ENCODE results near the gene LILRB4. TPM values are rescaled to one million over a fixed set of nuclear protein-coding genes. Genes with fewer than 3 reads are reported as not detected.

The LILRB4 gene
- total and polyA plus RNA-seq, 2 of the 4 experiments (the other 2 are of a cell fraction): not detected

- H3K14ac ChIP-seq (replicated peaks; ENCODE audit: low read depth, low read length): no peak overlapping the region
- H3K4me2 ChIP-seq (ENCODE audit: low read depth, low read length): no peak overlapping the region
- dilution Hi-C loops (cut with HindIII; ENCODE audit: low sequenced_read_pairs, unreplicated experiment) (no loop called here), intact Hi-C loops (cut with micrococcal nuclease) (no loop called here), in situ Hi-C loops (cut with MboI; ENCODE audit: low sequenced_read_pairs) (no loop called here)
- no peak overlapping the region for H2BK5ac ChIP-seq (ENCODE audit: low read depth, low read length, poor library complexity, severe bottlenecking)
- H3K9ac ChIP-seq (ENCODE audit: low read depth, low read length): no peak overlapping the region
- no peak overlapping the region for H4K91ac ChIP-seq (ENCODE audit: insufficient read depth, low read depth, low read length)
- H3K18ac ChIP-seq (ENCODE audit: low read depth, low read length): no peak overlapping the region
- H3K56ac ChIP-seq (ENCODE audit: extremely low read depth, insufficient read depth, low read length): no peak overlapping the region
- no peak overlapping the region for H2BK20ac ChIP-seq (ENCODE audit: low read depth, low read length)
- WGBS, 2 experiments (ENCODE audit: extremely low coverage in 2 of 2, insufficient read length in 1 of 2): no CpG with 5 or more reads among the region's 5 CpGs
- H3K4me3 ChIP-seq (ENCODE audit: insufficient read depth, low read depth, low read length): no peak overlapping the region
- TF ChIP-seq BHLHE40 (IDR thresholded peaks at IDR 0.05; ENCODE audit: low read depth, low read length) (no peak), RAD21 (IDR thresholded peaks at IDR 0.05; ENCODE audit: low read length) (no peak), CHD1 (IDR thresholded peaks at IDR 0.05; ENCODE audit: low read depth, low read length) (no peak), MAZ (IDR thresholded peaks at IDR 0.05; ENCODE audit: borderline replicate concordance, low read depth, low read length) (no peak)
- H2BK120ac ChIP-seq (ENCODE audit: low read depth, low read length): no peak overlapping the region
- no peak overlapping the region for H2AK5ac ChIP-seq (ENCODE audit: low read depth, low read length)
- no TSS peak for BruUV-seq (replicated peaks)
- no peaks in the 10 kb centered on the region for H3K27me3 ChIP-seq (ENCODE audit: control insufficient read depth, insufficient read depth, low read length)
- ChIA-PET CTCF (no interaction called here), POLR2A (ENCODE audit: unreplicated experiment) (no interaction called here)
- H2BK15ac ChIP-seq (ENCODE audit: low read depth, low read length): no peak overlapping the region
- no peak overlapping the region for H3K4ac ChIP-seq (ENCODE audit: low read depth, low read length)
- no peak overlapping the region for H2AK9ac ChIP-seq (replicated peaks; ENCODE audit: low read depth, low read length, poor library complexity)
- H2AFZ ChIP-seq (replicated peaks; ENCODE audit: low read length, poor library complexity): no peak overlapping the region
- H3K9me3 ChIP-seq (ENCODE audit: control insufficient read depth, insufficient read depth, low read length): peaks cover 18% of the 10 kb centered on the region
- no peak overlapping the region for H3K27ac ChIP-seq (ENCODE audit: insufficient read depth, low read length)
- no peaks in the 10 kb centered on the region for H3K79me1 ChIP-seq (ENCODE audit: low read depth in 1 of 2, low read length in 2 of 2)
- DNase-seq (no peak), ATAC-seq (ENCODE audit: low read depth) (no peak)
- no peaks in the 10 kb centered on the region for H3K4me1 ChIP-seq (ENCODE audit: control insufficient read depth, insufficient read depth, low read length)
- no peaks in the 10 kb centered on the region for H3K36me3 ChIP-seq (ENCODE audit: control insufficient read depth, insufficient read depth, low read length)
- H4K20me1 ChIP-seq (ENCODE audit: insufficient read depth, low read length): no peaks in the 10 kb centered on the region
- no peaks in the 10 kb centered on the region for H3K9me1 ChIP-seq (ENCODE audit: insufficient read depth, low read length)
- H3K23ac ChIP-seq (ENCODE audit: low read depth, low read length): no peak overlapping the region
- no peak overlapping the region for H4K5ac ChIP-seq (ENCODE audit: low read depth, low read length)
- H4K8ac ChIP-seq (ENCODE audit: low read depth in 2 of 2, low read length in 2 of 2): no peak overlapping the region
These were observed 18.7 kb upstream of the LILRB4 start for GRCh38 chr19:54644056-54644455.

Measured in IMR-90 (cell line).